K562 (cell line): ENCODE data around the gene PADI1.

Source experiments
- BRCA1 ChIP-seq, 2 experiments: fragments of 450-650 bp in 1 of 2; sonication (generic) in 1 of 2; formaldehyde crosslinking in 1 of 2; IDR thresholded peaks; 2 replicates each; pipeline versions ENCODE4 v1.5.0 to v1.6.1; 2017 to 2020; ENCODE audit warnings: mild to moderate bottlenecking in 1 of 2, missing genetic modification reagents in 1 of 2
- RBBP5 ChIP-seq: fragments of 200-600 bp; sonication (generic); IDR thresholded peaks from 2 replicates; pipeline ENCODE4 v1.6.1; 2012; ENCODE audit warnings: borderline replicate concordance, mild to moderate bottlenecking, low read length, control low read depth, inconsistent platforms; ENCODE audit not compliant: insufficient read depth, poor library complexity, severe bottlenecking
- XRCC5 ChIP-seq: fragments of 200-400 bp; formaldehyde crosslinking; IDR thresholded peaks from 2 replicates; pipeline ENCODE4 v1.6.1; 2017; ENCODE audit warnings: low read depth, mild to moderate bottlenecking, low read length
- ZFPM2 ChIP-seq: fragments of 250-450 bp; sonication (Bioruptor Pico); IDR thresholded peaks from 2 replicates; pipeline ENCODE4 v1.5.1; 2022; ENCODE audit warnings: mild to moderate bottlenecking
- ZNF274 ChIP-seq: IDR thresholded peaks from 2 replicates; pipeline ENCODE4 v1.6.1; 2011; ENCODE audit warnings: low read depth, mild to moderate bottlenecking, low read length, moderate library complexity, borderline replicate concordance
- TF ChIP-seq, protein P1 (sequence below), 2 experiments: fragments of 250-450 bp in 1 of 2; fragments of 450-650 bp in 1 of 2; sonication (Bioruptor Pico) in 1 of 2; IDR thresholded peaks; 2 replicates each; pipeline versions ENCODE4 v1.6.1 to v1.8.0; 2016 to 2021; ENCODE audit warnings: mild to moderate bottlenecking in 2 of 2, moderate library complexity in 2 of 2, missing compliant biosample characterization in 1 of 2, missing genetic modification characterization in 1 of 2
- TF ChIP-seq, protein P2 (sequence below): sonication (generic); formaldehyde crosslinking; IDR thresholded peaks from 2 replicates; pipeline ENCODE4 v1.8.0; 2022; ENCODE audit warnings: mild to moderate bottlenecking, missing genetic modification reagents
- TF ChIP-seq, protein P3 (sequence below): IDR thresholded peaks from 2 replicates; pipeline ENCODE4 v1.6.1; 2016; ENCODE audit warnings: missing genetic modification characterization, missing compliant biosample characterization
- TF ChIP-seq, protein P4 (sequence below): sonication (generic); IDR thresholded peaks from 2 replicates; pipeline ENCODE4 v1.6.1; 2016
- TF ChIP-seq, protein P5 (sequence below), 2 experiments: fragments of 450-650 bp in 1 of 2; sonication (generic) in 1 of 2; formaldehyde crosslinking in 1 of 2; IDR thresholded peaks in 1 of 2; conservative IDR thresholded peaks in 1 of 2; 2 replicates each; pipeline versions ENCODE4 v1.6.1 to v1.8.1; 2016 to 2023; ENCODE audit warnings: mild to moderate bottlenecking in 2 of 2, moderate library complexity in 2 of 2, inconsistent platforms in 1 of 2, missing genetic modification reagents in 1 of 2
- TF ChIP-seq, protein P6 (sequence below): fragments of 250-450 bp; sonication (Bioruptor Pico); IDR thresholded peaks from 2 replicates; pipeline ENCODE4 v1.4.0; 2020; ENCODE audit warnings: mild to moderate bottlenecking, moderate library complexity, borderline replicate concordance

DNA sequence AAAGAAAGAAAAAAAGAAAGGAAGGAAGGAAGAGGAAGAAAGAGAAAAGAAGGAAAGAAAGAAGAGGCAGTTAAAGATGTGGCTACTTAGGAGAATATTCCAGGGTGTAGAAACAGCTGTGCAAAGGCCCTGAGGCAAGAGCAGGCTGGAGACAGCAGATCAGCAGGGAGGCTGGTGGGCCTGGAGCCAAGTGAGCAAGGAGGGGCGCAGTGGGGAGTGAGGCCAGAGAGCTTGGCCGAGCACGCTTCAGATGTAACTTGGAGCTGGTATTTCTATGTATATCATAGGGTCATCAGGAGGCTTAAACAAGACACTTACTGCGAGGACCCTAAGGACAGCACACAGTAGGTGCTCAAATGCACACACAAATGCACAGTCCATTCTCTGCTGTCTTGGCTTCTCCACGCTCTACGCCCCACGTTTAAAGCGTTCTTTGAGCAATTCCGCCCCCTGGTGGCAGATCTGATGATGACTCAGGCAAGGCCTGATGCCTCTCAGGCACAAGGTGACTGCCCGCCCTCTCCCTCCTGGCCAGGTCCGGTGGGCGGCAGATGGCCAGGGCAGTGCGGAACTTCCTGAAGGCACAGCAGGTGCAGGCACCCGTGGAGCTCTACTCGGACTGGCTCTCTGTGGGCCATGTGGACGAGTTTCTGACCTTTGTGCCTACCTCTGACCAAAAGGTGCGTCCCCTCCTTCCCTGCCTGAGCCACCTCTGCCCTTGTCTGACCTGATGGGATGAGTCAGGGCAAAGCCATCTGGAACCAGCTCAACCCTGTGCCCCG, 32.0 kb downstream of the PADI1 start:
- TF ChIP-seq ZNF274 (no peak), BRCA1 (IDR thresholded peaks at IDR 0.05) (no peak), BRCA1 (CRISPR knock-in tag; IDR thresholded peaks at IDR 0.05) (no peak), ZFPM2 (CRISPR knock-in tag) (no peak), RBBP5 (no peak), XRCC5 (peak; percentile 87)
- TF ChIP-seq, protein P1, sequence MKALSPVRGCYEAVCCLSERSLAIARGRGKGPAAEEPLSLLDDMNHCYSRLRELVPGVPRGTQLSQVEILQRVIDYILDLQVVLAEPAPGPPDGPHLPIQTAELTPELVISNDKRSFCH (CRISPR knock-in tag; IDR thresholded peaks at IDR 0.05) = no peak
- TF ChIP-seq, protein P1 (tag; IDR thresholded peaks at IDR 0.05) = no peak
- TF ChIP-seq, protein P2, sequence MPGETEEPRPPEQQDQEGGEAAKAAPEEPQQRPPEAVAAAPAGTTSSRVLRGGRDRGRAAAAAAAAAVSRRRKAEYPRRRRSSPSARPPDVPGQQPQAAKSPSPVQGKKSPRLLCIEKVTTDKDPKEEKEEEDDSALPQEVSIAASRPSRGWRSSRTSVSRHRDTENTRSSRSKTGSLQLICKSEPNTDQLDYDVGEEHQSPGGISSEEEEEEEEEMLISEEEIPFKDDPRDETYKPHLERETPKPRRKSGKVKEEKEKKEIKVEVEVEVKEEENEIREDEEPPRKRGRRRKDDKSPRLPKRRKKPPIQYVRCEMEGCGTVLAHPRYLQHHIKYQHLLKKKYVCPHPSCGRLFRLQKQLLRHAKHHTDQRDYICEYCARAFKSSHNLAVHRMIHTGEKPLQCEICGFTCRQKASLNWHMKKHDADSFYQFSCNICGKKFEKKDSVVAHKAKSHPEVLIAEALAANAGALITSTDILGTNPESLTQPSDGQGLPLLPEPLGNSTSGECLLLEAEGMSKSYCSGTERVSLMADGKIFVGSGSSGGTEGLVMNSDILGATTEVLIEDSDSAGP (CRISPR knock-in tag) = no peak
- TF ChIP-seq, protein P3, sequence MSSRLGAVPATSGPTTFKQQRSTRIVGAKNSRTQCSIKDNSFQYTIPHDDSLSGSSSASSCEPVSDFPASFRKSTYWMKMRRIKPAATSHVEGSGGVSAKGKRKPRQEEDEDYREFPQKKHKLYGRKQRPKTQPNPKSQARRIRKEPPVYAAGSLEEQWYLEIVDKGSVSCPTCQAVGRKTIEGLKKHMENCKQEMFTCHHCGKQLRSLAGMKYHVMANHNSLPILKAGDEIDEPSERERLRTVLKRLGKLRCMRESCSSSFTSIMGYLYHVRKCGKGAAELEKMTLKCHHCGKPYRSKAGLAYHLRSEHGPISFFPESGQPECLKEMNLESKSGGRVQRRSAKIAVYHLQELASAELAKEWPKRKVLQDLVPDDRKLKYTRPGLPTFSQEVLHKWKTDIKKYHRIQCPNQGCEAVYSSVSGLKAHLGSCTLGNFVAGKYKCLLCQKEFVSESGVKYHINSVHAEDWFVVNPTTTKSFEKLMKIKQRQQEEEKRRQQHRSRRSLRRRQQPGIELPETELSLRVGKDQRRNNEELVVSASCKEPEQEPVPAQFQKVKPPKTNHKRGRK (tag) = no peak
- TF ChIP-seq, protein P4, sequence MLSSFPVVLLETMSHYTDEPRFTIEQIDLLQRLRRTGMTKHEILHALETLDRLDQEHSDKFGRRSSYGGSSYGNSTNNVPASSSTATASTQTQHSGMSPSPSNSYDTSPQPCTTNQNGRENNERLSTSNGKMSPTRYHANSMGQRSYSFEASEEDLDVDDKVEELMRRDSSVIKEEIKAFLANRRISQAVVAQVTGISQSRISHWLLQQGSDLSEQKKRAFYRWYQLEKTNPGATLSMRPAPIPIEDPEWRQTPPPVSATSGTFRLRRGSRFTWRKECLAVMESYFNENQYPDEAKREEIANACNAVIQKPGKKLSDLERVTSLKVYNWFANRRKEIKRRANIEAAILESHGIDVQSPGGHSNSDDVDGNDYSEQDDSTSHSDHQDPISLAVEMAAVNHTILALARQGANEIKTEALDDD = no peak
- TF ChIP-seq, protein P5, sequence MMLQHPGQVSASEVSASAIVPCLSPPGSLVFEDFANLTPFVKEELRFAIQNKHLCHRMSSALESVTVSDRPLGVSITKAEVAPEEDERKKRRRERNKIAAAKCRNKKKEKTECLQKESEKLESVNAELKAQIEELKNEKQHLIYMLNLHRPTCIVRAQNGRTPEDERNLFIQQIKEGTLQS (IDR thresholded peaks at IDR 0.05) = peak; percentile 66
- TF ChIP-seq, protein P5 (CRISPR knock-in tag; conservative IDR thresholded peaks at IDR 0.05) = no peak
- TF ChIP-seq, protein P6, sequence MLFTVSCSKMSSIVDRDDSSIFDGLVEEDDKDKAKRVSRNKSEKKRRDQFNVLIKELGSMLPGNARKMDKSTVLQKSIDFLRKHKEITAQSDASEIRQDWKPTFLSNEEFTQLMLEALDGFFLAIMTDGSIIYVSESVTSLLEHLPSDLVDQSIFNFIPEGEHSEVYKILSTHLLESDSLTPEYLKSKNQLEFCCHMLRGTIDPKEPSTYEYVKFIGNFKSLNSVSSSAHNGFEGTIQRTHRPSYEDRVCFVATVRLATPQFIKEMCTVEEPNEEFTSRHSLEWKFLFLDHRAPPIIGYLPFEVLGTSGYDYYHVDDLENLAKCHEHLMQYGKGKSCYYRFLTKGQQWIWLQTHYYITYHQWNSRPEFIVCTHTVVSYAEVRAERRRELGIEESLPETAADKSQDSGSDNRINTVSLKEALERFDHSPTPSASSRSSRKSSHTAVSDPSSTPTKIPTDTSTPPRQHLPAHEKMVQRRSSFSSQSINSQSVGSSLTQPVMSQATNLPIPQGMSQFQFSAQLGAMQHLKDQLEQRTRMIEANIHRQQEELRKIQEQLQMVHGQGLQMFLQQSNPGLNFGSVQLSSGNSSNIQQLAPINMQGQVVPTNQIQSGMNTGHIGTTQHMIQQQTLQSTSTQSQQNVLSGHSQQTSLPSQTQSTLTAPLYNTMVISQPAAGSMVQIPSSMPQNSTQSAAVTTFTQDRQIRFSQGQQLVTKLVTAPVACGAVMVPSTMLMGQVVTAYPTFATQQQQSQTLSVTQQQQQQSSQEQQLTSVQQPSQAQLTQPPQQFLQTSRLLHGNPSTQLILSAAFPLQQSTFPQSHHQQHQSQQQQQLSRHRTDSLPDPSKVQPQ (CRISPR knock-in tag) = no peak
